Kidney epithelial cell (primary cell): ENCODE measurements around the gene AMBRA1. TPM values are rescaled to one million over a fixed set of nuclear protein-coding genes. Genes with fewer than 3 reads are reported as not detected.
A peak's percentile ranks its signal among the peaks of the same experiment; 100 is the strongest.

ENCODE experiments used
- DNase-seq: peaks from one replicate; pipeline ENCODE4 v3.0.0-alpha.2; 2010; ENCODE audit warnings: low read depth
- H3K27me3 ChIP-seq: 2 replicates; pipeline ENCODE4 v1.6.0; 2011; ENCODE audit warnings: low read length; ENCODE audit not compliant: control insufficient read depth, insufficient read depth
- H3K36me3 ChIP-seq: 2 replicates; pipeline ENCODE4 v1.5.1; 2011; ENCODE audit warnings: low read length; ENCODE audit not compliant: control insufficient read depth, insufficient read depth
- H3K4me3 ChIP-seq: 2 replicates; pipeline ENCODE4 v1.5.1; 2011; ENCODE audit warnings: low read depth, mild to moderate bottlenecking, control low read depth, low read length
- total RNA-seq: library from RNA; depleted of rRNA; stranded (reverse); fragments of >200 nt; gene quantifications from 2 replicates; pipeline ENCODE4 v1.2.3, GENCODE V29; 2015
- TF ChIP-seq, protein P1 (sequence below): IDR thresholded peaks from 2 replicates; pipeline ENCODE4 v1.5.1; 2011; ENCODE audit warnings: mild to moderate bottlenecking, moderate library complexity, low read length, control low read depth, inconsistent platforms; ENCODE audit not compliant: insufficient read depth, poor library complexity, severe bottlenecking

The AMBRA1 gene
- total RNA-seq, 1 donor from 2014 or later = 23.1 TPM

DNA sequence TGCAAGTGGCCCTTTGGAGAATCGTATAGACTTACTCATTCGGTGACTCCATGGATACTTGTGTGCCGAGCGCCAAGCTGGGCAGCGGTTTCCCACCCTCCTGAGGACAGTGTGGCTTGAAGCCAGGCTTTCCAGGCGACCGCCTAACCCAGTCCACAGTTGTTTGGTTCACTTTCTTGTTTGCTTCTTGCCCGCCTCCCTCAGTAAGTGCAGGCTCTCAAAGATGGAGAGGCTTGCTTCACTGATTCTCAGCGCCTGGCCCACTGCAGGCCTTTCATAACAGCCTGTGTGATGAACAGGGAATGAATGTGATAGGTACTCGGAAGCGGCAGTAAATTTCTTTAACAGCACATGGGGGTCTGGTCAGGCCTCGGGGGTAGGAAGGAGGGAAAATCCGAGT lies 223.6 kb downstream of the AMBRA1 start:
- Histone ChIP-seq H3K36me3 (peaks cover 1% of the 10 kb centered on the region), H3K4me3 (no peak overlapping the region), H3K27me3 (no peaks in the 10 kb centered on the region)
- DNase-seq = no peak
- TF ChIP-seq, protein P1, sequence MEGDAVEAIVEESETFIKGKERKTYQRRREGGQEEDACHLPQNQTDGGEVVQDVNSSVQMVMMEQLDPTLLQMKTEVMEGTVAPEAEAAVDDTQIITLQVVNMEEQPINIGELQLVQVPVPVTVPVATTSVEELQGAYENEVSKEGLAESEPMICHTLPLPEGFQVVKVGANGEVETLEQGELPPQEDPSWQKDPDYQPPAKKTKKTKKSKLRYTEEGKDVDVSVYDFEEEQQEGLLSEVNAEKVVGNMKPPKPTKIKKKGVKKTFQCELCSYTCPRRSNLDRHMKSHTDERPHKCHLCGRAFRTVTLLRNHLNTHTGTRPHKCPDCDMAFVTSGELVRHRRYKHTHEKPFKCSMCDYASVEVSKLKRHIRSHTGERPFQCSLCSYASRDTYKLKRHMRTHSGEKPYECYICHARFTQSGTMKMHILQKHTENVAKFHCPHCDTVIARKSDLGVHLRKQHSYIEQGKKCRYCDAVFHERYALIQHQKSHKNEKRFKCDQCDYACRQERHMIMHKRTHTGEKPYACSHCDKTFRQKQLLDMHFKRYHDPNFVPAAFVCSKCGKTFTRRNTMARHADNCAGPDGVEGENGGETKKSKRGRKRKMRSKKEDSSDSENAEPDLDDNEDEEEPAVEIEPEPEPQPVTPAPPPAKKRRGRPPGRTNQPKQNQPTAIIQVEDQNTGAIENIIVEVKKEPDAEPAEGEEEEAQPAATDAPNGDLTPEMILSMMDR = no peak

DNA sequence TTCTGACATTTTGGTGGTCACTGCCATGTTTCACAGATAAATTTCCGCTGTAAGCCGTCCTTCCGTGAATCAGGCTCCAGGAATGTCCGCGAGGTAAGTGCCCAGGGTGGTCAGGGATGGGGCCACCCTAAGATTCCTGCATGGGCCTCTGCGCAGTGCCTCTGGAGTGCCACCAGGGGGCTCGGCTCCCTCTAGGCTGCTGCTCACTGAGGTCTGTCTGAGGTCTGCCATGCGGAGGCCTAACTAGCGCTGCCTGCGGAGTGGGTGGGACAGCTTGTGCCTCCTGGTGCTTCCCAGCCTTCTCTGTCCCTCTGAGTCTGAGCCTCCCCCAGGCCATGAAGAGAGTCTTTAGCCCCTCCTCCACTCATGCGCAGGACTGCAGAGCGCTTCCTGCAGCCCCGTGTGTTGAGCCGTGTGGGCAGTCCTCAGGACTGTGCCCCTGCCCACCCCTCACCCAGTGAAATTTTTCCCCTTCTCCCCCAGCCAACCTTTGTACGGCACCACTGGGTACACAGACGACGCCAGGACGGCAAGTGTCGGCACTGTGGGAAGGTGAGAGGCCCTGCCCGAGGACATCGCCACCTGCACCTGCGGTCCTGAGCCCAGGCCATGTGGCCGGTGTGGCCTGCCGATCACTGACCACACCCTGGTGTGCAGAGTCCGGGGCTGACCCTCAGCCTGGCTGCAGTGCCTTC lies 224.2 kb downstream of the AMBRA1 start:
- DNase-seq = no peak
- H3K4me3 ChIP-seq = no peak overlapping the region
- peaks cover 1% of the 10 kb centered on the region for H3K36me3 ChIP-seq
- TF ChIP-seq, protein P1 = peak; percentile 99
- no peaks in the 10 kb centered on the region for H3K27me3 ChIP-seq

DNA sequence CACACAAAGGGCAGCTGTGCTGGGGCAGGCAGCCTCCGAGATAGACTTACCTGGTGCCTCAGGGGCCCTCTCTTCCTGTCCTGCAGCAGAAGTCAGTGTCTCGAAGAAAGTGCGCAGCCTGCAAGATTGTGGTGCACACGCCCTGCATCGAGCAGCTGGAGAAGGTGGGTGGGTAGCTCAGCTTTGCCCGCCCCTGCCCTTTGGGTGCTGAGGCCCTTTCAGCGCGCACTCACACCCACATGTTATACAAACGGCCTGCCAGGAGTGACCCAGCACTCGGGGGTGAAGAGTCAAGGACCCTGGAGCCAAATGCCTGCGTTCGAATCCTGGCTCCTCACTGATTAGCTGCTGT lies 225.9 kb downstream of the AMBRA1 start:
- H3K4me3 ChIP-seq = no peak overlapping the region
- peaks cover 1% of the 10 kb centered on the region for H3K36me3 ChIP-seq
- TF ChIP-seq, protein P1 = no peak
- H3K27me3 ChIP-seq = no peaks in the 10 kb centered on the region
- no peak for DNase-seq

DNA sequence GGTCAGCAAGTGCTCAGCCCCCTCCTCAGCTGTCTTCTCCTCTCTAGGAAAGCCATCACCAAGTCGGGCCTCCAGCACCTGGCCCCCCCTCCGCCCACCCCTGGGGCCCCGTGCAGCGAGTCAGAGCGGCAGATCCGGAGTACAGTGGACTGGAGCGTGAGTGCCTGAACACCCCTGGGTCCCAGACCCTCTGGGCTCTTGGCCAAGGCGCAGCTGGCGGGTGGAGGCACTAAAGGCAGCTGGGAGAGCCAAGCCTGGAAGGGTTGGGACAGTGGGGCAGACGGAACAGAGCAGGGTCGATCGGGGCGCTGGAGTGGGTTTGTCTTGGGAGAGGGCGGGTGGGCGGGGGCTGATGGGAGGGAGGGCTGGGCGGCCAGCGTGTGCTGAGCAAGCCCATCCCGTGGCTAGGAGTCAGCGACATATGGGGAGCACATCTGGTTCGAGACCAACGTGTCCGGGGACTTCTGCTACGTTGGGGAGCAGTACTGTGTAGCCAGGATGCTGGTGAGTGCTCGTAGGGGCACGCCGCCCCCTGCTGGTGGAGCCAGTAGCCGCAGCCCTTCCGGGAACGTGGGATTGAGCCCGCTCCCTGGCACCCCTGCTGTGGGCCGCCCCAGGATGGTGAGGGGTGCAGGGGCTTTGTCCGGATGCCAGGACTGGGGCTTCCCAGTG lies 226.4 kb downstream of the AMBRA1 start:
- DNase-seq = no peak
- no peaks in the 10 kb centered on the region for H3K27me3 ChIP-seq
- H3K36me3 ChIP-seq = peaks cover 1% of the 10 kb centered on the region
- H3K4me3 ChIP-seq = no peak overlapping the region
- TF ChIP-seq, protein P1 = peak; percentile 87

DNA sequence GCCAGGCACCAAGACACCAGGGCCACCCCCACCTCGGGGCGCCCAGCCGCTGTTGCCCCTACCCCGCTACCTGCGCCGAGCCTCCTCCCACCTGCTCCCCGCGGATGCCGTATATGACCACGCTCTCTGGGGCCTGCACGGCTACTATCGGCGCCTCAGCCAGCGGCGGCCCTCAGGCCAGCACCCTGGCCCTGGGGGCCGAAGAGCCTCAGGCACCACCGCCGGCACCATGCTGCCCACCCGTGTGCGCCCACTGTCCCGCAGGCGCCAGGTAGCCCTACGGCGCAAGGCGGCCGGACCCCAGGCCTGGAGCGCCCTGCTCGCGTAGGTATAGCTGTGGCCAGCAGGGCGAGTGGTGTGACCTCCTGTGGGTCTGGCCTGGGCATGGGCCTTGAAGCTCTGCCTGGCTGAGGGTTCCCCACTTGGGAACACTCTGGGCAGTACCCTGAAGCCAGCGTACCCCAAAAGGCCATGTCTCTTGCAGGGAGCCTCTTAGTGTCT lies 227.1 kb downstream of the AMBRA1 start:
- Histone ChIP-seq H3K36me3 (peaks cover 1% of the 10 kb centered on the region), H3K27me3 (no peaks in the 10 kb centered on the region), H3K4me3 (no peak overlapping the region)
- DNase-seq = no peak
- TF ChIP-seq, protein P1 = no peak

DNA sequence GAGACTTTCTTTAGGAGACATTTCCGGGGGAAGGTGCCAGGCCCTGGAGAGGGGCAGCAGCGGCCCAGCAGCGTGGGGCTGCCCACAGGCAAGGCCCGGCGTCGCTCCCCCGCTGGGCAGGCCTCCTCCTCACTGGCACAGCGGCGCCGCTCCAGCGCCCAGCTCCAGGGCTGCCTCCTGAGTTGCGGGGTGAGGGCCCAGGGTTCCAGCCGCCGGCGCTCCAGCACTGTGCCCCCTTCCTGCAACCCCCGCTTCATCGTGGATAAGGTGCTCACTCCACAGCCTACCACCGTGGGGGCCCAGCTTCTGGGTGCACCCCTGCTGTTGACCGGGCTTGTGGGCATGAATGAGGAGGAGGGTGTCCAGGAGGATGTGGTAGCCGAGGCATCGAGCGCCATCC lies 227.6 kb downstream of the AMBRA1 start:
- Histone ChIP-seq H3K27me3 (no peaks in the 10 kb centered on the region), H3K4me3 (no peak overlapping the region), H3K36me3 (peaks cover 1% of the 10 kb centered on the region)
- TF ChIP-seq, protein P1 = no peak
- DNase-seq = no peak
